Activated B cell treated with CpG ODN at 0.5 μM for 24 hours (primary cell): ENCODE measurements around the gene MAML3. TPM values are rescaled to one million over a fixed set of nuclear protein-coding genes. Genes with fewer than 3 reads are reported as not detected.
A peak's percentile ranks its signal among the peaks of the same experiment; 100 is the strongest.

ENCODE experiments used
- ATAC-seq: fragments of 200-7000 bp; cut with Tn5 transposase; one replicate; pipeline ENCODE4 v1.10.0; 2021; ENCODE audit warnings: low read depth, mild to moderate bottlenecking, moderate library complexity
- CTCF ChIA-PET: fragments of 350-600 bp; sonication (Branson Sonifier 250); formaldehyde crosslinking; loops from one replicate; lab custom pipeline; 2021; ENCODE audit warnings: antibody characterized with exemption; lab: Charles Lee
- POLR2A ChIA-PET: fragments of 350-600 bp; sonication (Branson Sonifier 250); formaldehyde crosslinking; loops from one replicate; lab custom pipeline; 2021; ENCODE audit warnings: antibody characterized with exemption; lab: Charles Lee
- DNase-seq: peaks from one replicate; pipeline ENCODE4 v3.0.0; 2022
- H3K27ac Mint-ChIP-seq: one replicate; pipeline ENCODE4 v1.8.0; 2020; ENCODE audit warnings: mixed read lengths
- H3K27me3 Mint-ChIP-seq: one replicate; pipeline ENCODE4 v1.8.0; 2021; ENCODE audit warnings: mixed read lengths
- H3K36me3 Mint-ChIP-seq: one replicate; pipeline ENCODE4 v1.8.0; 2021; ENCODE audit warnings: low read depth, mixed read lengths
- H3K4me1 Mint-ChIP-seq: one replicate; pipeline ENCODE4 v1.8.0; 2021; ENCODE audit warnings: mixed read lengths
- H3K4me3 Mint-ChIP-seq: one replicate; pipeline ENCODE4 v1.8.0; 2020; ENCODE audit warnings: mild to moderate bottlenecking, mixed read lengths
- H3K9me3 Mint-ChIP-seq: one replicate; pipeline ENCODE4 v1.8.0; 2020; ENCODE audit warnings: mixed read lengths
- intact Hi-C: fragments of 100-400 bp; cut with micrococcal nuclease; formaldehyde crosslinking; loops from one replicate; pipeline ENCODE4 v1.15.1; 2024
- total RNA-seq: library from RNA; stranded (reverse); gene quantifications from 2 replicates; pipeline ENCODE4 v1.2.3, GENCODE V29; 2022
- TF ChIP-seq, protein P1 (sequence below): fragments of 200-600 bp; IDR thresholded peaks from one replicate; pipeline ENCODE4 v1.8.0; 2022; ENCODE audit warnings: antibody characterized with exemption, mild to moderate bottlenecking

The MAML3 gene
- total RNA-seq, 1 donor from 2014 or later = 2.6 TPM

DNA sequence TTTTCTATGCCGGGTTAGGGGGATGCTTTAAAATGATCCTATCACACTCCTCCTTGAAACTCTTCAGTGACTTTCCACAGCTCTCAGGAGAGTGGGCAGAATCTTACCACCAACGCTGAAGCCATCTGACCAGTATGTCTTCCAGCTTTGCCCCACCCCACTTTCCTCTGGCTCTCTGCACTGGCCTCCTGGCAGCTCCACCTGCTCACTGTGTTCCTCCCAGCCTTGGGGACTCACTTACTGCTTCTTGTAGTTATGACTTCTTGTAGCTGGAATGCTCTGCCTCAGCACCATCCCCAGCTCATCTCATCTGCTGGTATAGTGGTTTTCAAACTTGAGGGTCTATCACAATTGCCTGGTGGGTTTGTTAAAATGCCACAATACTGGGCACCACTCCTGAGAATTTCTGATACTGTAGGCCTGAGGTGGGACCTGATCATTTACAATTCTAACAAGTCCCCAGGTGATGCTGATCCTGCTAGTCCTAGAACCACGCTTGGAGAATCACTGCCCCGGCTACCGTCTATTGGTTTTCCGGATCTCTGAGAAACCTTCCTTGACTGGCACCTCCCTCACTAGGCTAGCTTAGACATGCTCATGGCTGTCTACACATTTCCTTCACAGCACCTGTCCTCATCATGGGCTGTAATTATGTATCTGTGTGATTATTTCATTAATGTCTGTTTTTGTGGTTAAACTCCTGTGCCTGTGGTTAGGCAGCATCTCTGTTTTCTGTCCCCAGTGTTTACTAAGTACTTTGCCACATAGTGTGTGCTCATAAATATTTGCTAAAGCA, 336.1 kb downstream of the MAML3 start:
- Mint-ChIP-seq H3K27me3 (no peaks in the 10 kb centered on the region), H3K36me3 (no peaks in the 10 kb centered on the region), H3K9me3 (no peaks in the 10 kb centered on the region), H3K4me3 (no peak overlapping the region), H3K27ac (no peak overlapping the region), H3K4me1 (no peaks in the 10 kb centered on the region)
- intact Hi-C loops = no loop called here
- CTCF ChIA-PET = no interaction called here
- ATAC-seq (no peak), DNase-seq (no peak)
- POLR2A ChIA-PET = no interaction called here
- TF ChIP-seq, protein P1, sequence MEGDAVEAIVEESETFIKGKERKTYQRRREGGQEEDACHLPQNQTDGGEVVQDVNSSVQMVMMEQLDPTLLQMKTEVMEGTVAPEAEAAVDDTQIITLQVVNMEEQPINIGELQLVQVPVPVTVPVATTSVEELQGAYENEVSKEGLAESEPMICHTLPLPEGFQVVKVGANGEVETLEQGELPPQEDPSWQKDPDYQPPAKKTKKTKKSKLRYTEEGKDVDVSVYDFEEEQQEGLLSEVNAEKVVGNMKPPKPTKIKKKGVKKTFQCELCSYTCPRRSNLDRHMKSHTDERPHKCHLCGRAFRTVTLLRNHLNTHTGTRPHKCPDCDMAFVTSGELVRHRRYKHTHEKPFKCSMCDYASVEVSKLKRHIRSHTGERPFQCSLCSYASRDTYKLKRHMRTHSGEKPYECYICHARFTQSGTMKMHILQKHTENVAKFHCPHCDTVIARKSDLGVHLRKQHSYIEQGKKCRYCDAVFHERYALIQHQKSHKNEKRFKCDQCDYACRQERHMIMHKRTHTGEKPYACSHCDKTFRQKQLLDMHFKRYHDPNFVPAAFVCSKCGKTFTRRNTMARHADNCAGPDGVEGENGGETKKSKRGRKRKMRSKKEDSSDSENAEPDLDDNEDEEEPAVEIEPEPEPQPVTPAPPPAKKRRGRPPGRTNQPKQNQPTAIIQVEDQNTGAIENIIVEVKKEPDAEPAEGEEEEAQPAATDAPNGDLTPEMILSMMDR = no peak

DNA sequence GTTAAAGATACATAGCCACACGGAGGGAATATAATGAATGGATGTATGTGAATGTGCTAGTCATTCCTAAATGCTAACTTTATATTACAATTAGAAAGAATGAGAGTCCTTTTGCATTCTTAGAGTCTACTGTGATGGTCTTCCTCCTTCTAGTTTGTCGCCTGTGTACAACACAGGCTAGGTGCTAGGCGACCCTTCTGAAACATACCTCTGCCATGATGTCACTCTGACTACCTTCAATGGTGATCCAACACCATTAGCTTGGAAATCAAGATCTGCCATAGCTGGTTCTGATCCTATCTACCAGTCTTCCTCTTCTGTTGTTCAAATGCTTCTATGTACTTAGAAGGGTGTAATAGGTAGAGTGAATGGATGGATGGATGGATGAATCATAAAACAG, 337.1 kb downstream of the MAML3 start:
- TF ChIP-seq, protein P1 = no peak
- no peak overlapping the region for H3K4me3 Mint-ChIP-seq
- no peaks in the 10 kb centered on the region for H3K9me3 Mint-ChIP-seq
- no peaks in the 10 kb centered on the region for H3K4me1 Mint-ChIP-seq
- intact Hi-C loops = no loop called here
- H3K36me3 Mint-ChIP-seq = no peaks in the 10 kb centered on the region
- CTCF ChIA-PET = no interaction called here
- ATAC-seq = no peak
- H3K27ac Mint-ChIP-seq = no peak overlapping the region
- no peaks in the 10 kb centered on the region for H3K27me3 Mint-ChIP-seq
- DNase-seq = no peak
- POLR2A ChIA-PET = no interaction called here

DNA sequence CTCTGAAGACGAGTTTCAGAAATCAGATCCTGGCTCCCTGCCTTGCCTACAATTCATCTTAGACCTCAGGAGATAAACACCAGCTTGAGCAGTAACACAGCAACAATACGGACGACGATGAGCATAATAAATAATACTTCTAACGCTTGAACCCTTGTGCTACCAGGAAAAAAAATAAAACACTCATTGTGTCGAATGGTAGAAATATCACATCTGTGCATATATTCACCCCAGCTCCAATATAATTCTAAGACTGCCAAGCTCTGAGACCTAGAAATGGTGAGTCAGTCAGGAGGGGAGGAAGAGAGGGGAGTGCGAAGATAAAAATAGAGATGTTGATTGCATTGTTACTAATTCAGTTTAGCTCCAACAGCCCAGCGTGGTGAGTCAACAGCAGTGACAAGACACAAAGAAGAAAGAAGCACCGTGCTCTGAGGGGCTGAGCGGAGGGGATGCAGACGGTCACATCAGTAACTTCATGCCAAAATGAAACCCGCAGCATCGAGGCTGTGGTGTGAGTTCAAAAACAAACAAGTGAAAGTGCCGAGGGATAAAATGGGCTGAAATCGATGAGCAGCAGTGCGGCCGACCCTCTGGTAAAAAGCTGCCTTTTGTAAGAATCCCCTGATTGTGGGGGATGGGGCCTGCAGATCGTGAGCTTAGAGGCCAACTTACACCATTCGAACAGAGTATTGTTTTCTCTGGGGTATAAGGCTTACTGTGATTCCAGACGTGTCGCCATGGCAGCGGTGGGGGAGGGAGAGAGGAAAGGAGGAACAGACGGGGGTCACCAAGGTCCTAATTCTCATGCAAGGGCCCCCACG, 338.0 kb downstream of the MAML3 start:
- TF ChIP-seq, protein P1 = no peak
- H3K36me3 Mint-ChIP-seq = no peaks in the 10 kb centered on the region
- CTCF ChIA-PET = no interaction called here
- no peaks in the 10 kb centered on the region for H3K4me1 Mint-ChIP-seq
- H3K9me3 Mint-ChIP-seq = no peaks in the 10 kb centered on the region
- no peak for DNase-seq
- no peak overlapping the region for H3K27ac Mint-ChIP-seq
- intact Hi-C loops = no loop called here
- no peaks in the 10 kb centered on the region for H3K27me3 Mint-ChIP-seq
- POLR2A ChIA-PET = no interaction called here
- H3K4me3 Mint-ChIP-seq = peak overlapping the region; percentile 1
- ATAC-seq = peak; percentile 21

DNA sequence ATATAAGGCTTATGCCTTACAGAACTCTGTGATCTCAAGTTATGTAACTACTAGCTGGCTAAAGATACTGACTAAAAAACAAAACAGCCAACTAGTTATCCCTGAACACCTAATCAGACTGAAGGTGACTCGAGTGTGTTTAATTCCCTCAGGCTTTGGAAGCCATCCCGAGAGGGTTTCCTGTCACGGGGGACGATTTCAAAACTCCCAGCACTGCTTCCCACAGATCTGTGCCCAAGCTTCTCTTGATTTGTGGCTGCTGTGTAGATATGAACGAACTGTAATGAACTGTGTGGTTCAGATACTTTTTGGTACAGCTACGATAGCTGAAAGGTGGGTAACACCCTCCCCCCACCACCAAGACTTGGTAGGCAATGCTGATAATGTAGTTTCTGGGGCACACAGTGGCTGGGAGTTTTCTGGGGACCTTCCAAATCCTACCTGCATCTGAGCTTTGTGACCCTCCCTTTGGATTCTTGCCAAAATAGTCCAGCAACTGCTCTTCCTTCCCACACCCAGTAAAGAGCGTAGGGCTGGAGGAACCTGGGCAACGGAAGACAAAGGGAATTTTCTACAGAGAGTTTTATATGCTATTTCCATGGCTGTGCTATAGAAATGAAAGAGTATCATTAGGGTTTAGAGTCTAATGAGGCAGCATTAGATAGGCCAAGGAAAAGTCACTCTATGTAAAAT, 339.5 kb downstream of the MAML3 start:
- H3K36me3 Mint-ChIP-seq = no peaks in the 10 kb centered on the region
- peaks cover 5% of the 10 kb centered on the region for H3K27me3 Mint-ChIP-seq
- no peak overlapping the region for H3K4me3 Mint-ChIP-seq
- DNase-seq (no peak), ATAC-seq (no peak)
- intact Hi-C loops = no loop called here
- TF ChIP-seq, protein P1 = no peak
- H3K4me1 Mint-ChIP-seq = peaks cover 4% of the 10 kb centered on the region
- POLR2A ChIA-PET = no interaction called here
- no peak overlapping the region for H3K27ac Mint-ChIP-seq
- peaks cover 2% of the 10 kb centered on the region for H3K9me3 Mint-ChIP-seq
- CTCF ChIA-PET = no interaction called here

DNA sequence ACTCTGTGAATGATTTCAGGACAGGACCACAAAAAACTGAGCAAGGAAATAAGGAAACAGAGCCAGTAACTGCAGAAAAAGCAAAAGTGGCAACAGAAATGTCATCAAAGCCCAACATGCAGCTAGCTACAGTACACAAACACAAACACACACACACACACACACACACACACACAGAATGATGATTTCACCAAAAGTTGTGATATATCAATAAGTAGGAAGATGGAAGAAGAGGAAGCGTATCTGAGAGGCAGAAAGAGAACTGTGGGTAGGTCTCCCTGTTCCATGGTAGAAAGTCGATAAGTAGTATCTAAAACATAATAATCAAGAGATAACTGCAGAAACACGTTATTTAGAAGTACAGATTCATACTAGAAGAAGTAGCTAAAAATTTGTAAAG, 340.1 kb downstream of the MAML3 start:
- intact Hi-C loops = no loop called here
- ChIA-PET CTCF (no interaction called here), POLR2A (no interaction called here)

More for the DNA sequence above, 340.1 kb downstream of the MAML3 start:
- peaks cover 2% of the 10 kb centered on the region for H3K9me3 Mint-ChIP-seq
- no peak for DNase-seq
- no peak overlapping the region for H3K27ac Mint-ChIP-seq
- peaks cover 9% of the 10 kb centered on the region for H3K27me3 Mint-ChIP-seq
- H3K36me3 Mint-ChIP-seq = no peaks in the 10 kb centered on the region
- peaks cover 9% of the 10 kb centered on the region for H3K4me1 Mint-ChIP-seq
- H3K4me3 Mint-ChIP-seq = no peak overlapping the region
- no peak for ATAC-seq
- TF ChIP-seq, protein P1 = no peak
